Eye (tissue), 1 donor: ENCODE measurements around the gene USP21.

Source experiments
- DNase-seq: peaks from one replicate; pipeline ENCODE4 v3.0.0-alpha.2; 2015

Gene USP21

DNA sequence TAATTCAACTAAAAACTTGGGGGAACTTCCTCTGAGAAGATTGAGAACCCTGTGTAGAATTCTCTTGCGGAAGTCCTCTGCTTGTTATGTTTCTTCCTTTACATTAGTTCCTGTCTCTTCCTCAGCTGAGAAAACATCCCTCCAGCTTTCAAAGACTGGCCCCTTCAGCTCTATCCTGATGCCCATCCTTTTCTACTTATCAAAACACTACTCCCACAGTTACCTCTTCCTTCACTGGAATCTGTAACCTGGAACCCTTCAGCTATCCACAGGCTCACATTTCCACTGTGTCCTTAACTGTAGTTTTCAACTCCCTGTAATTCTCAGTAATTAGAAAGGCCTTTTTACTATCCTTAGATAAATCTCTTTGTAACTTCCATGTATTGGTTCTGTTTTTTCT lies 20.9 kb upstream of the USP21 start:
- no peak for DNase-seq

GRCh38 chr1:161139766-161140165 lies 19.5 kb upstream of the USP21 start:
- DNase-seq, result peak; percentile 65

DNA sequence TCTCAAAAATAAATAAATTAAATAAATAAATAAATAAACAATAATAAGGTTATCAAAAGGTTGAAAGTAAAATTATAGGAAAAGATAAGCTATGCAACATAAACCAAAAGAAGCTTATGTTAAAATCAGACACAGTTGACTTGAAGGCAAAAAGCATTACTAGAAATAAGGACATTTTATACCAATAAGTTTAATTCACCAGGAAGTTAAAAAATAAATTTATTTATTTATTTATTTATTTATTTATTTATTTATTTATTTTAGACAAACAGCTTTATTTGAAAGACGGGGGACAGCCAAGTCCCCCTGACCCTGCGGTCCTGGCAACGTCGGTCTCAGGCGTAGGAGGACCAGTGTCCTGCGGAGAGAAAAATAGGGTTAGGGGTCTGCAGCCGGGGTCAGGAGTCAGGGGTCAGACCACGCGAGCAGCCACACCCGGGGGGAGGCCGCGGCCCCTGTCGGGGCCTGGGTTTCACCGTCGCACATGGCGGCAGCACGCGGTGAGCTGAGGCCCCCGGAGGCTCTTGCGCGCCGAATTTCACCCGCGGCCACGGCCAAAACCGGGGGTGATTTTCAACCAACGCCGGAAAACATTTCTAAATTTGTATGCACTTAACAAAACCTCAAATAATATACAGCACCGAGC lies 18.4 kb upstream of the USP21 start:
- no peak for DNase-seq

DNA sequence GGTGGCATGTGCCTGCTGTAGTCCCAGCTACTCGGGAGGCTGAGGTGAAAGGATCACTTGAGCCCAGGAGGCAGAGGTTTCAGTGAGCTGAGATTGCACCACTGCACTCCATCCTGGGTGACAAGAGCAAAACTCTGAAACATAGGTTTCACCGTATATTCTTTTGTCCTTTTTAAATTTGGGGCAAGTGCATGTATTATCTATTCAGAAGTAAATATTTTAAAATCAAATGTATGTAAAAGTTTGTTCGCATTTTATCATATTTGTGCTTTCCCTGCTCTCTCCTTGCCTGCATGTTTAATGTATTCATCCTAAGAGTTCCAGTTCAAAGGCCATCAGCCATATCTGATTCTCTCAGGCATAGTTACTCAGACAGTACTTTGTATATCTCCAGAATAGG lies 13.5 kb upstream of the USP21 start:
- DNase-seq, result no peak

DNA sequence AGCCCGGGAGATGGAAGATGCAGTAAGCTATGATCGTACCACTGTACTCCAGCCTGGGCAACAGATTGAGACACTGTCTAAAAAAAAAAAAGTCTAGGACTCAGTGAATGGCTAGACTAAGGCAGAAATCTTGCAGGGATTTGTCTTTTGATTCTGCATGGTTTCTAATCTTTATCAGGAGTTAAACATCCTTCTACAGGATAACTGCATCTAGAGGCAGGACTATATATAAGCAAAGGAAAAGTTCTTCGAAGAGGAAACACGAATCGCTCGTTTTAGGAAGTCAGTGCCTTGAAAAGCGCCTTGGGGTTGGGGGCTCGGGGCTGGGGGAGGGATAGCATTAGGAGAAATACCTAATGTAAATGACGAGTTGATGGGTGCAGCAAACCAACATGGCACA lies 6.1 kb upstream of the USP21 start:
- DNase-seq, result peak; percentile 45

DNA sequence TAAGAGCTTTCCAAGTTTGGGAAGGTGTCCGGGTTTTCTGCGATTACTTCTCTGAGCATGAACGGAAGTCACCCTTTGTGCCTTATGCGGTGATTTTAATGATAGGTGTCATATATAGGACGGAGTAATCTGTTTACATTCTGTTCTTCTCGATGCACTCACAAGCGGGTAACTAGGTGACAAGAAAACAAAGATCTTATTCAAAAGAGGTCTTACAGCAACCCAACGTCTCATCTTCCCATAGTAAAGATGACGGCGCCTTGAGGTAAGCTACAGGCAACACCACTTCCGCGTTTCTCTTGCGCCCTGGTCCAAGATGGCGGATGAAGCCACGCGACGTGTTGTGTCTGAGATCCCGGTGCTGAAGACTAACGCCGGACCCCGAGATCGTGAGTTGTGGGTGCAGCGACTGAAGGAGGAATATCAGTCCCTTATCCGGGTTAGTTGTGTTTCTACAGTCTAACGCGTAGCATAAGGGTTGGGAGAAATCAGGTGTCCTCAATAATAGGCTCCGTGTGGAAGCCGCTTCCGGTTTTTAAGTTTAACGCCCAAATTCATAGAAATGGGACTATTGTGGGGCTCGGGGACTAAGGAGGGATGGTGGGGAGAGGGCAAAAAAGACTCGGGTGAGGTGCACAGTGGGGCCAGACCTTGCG lies 5.5 kb upstream of the USP21 start, which contains the start of gene UFC1:
Gene UFC1, plus strand, starts transcription at position 297 of the 656 bp plus-strand sequence. Its CDS starts 20 bp downstream, at position 317.
- peak; percentile 96 for DNase-seq

- DNase-seq, result no peak
These were observed 1.4 kb upstream of the USP21 start for GRCh38 chr1:161157867-161158266.

DNA sequence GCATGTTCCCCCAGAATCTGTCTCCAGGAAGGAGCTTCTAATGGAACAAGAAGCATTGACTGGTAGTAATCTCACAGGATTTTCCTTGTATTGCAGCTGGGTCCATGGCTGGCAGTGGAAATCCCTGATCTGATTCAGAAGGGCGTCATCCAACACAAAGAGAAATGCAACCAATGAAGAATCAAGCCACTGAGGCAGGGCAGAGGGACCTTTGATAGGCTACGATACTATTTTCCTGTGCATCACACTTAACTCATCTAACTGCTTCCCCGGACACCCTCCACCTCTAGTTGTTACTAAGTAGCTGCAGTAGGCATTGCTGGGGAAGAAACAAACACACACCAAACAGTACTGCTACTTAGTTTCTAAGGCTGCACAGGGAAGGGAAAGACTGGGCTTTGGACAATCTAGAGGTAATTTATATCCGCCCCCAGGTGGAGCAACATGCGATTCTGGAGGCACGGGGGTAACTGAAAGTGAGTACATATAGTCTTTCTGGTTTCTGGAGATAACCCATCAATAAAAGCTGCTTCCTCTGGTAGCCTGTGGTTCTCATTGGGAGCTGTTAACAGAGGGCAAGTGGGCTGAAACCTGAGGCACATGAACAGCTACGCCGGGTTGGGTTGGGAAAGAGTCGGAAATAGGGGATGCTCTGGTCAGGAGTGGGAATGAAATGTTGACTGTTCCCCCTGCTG lies 837 bp upstream of the USP21 start:
- no peak for DNase-seq

DNA sequence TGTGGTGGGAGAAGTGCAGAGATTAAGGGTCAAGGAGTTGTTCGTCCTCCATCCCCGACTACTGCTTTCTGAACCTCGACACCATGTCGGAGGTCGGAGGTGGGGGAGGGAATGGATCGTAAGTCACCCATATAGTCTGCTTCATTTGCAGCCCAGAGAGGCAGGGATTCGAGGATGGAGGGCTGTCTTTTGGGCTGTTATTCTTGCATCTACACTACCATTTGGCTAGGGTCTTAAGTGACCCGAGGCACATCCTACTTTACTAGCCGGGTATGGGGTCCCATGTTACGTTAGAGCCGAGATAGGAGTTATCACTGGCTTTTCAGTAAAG lies 578 bp downstream of the USP21 start:
- DNase-seq, result no peak

DNA sequence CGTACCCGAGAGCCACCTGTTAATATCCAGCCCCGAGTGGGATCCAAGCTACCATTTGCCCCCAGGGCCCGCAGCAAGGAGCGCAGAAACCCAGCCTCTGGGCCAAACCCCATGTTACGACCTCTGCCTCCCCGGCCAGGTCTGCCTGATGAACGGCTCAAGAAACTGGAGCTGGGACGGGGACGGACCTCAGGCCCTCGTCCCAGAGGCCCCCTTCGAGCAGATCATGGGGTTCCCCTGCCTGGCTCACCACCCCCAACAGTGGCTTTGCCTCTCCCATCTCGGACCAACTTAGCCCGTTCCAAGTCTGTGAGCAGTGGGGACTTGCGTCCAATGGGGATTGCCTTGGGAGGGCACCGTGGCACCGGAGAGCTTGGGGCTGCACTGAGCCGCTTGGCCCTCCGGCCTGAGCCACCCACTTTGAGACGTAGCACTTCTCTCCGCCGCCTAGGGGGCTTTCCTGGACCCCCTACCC lies 1.4 kb downstream of the USP21 start:
- DNase-seq, result no peak

- DNase-seq, result no peak
These were observed 2.4 kb downstream of the USP21 start for GRCh38 chr1:161161652-161162051.

DNA sequence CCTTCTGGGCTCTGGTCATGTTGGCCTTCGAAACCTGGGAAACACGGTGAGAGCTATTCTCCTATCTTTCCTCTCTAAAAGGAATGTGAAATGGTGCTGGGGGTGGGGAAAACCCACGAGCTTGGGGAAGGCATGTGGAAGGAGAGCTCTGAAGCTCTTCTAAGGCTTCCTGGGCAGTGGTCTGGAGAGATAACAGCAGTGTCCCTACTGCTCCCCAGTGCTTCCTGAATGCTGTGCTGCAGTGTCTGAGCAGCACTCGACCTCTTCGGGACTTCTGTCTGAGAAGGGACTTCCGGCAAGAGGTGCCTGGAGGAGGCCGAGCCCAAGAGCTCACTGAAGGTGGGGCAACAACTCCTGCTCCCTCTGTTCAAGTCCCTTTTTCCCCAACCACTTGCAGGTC lies 2.8 kb downstream of the USP21 start:
- DNase-seq, result no peak

- DNase-seq, result no peak
These were observed 3.5 kb downstream of the USP21 start for GRCh38 chr1:161162806-161163205.

DNA sequence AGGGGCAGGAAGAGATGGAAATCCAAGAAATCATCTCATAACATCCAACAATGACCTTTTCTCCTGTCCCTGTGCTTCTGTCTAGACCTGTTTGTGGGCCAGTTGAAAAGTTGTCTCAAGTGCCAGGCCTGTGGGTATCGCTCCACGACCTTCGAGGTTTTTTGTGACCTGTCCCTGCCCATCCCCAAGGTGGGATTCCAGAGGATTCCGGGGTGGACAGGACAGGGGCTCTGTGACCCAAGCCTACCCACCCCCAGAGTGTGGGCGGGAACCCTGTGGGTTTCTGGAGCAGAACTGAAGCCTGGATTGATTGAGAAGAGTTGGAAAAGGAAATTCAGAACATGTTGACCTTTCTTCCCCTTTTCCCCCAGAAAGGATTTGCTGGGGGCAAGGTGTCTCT lies 4.5 kb downstream of the USP21 start:
- DNase-seq, result no peak

DNA sequence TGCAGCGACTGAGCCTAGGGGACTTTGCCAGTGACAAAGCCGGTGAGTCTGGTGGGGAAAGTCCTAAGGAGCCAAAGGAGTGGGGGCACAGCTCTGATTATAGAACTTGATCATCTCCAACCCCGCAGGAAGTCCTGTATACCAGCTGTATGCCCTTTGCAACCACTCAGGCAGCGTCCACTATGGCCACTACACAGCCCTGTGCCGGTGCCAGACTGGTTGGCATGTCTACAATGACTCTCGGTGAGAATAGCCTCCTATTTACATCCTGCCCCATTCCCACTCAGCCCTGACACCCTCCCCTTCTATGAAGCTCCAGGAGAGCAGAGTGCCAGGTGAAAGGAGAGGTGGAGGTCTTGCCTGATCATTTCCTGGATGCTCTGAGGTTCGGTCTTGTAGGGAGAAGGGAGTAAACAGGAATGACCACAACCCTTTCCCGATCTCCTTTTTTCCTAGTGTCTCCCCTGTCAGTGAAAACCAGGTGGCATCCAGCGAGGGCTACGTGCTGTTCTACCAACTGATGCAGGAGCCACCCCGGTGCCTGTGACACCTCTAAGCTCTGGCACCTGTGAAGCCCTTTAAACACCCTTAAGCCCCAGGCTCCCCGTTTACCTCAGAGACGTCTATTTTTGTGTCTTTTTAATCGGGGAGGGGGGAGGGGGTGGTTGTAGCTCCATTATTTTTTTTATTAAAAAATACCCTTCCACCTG lies 5.8 kb downstream of the USP21 start:
- DNase-seq, result no peak

GRCh38 chr1:161165742-161166668 lies 6.7 kb downstream of the USP21 start, which contains the start of gene PPOX:
Gene PPOX (plus strand): TSS chr1:161166426. CDS start chr1:161166848, 422 bp downstream.
- peak; percentile 98 for DNase-seq

DNA sequence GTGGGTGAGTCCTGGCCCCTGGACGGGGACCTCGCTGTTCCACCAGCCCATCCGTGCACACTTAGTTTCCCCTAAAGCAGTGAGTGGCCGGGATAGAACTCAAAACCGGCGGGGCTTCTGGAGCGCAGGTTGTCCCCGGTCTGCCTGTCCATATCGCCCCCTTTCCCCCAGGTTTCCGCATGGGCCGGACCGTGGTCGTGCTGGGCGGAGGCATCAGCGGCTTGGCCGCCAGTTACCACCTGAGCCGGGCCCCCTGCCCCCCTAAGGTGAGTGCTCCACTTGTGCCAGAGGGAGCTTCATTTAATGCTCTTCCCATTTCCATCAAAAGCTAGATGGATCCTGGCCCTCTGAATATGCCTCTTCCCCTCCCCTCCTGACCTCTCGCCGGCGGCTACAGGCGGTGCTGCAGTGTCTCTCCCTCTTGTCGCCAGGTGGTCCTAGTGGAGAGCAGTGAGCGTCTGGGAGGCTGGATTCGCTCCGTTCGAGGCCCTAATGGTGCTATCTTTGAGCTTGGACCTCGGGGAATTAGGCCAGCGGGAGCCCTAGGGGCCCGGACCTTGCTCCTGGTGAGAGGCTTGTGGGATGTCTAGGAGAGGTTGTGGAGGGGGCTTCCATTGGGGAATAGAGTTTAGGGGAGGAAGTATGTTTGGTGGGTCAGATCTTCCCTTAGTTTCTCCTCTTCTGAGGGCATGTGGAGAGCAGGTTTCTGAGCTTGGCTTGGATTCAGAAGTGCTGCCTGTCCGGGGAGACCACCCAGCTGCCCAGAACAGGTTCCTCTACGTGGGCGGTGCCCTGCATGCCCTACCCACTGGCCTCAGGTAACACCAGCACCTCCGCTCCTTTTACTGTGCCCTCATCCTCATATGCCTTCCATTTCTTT lies 7.6 kb downstream of the USP21 start:
- DNase-seq, result peak; percentile 66

- no peak for DNase-seq
These were observed 9.6 kb downstream of the USP21 start for GRCh38 chr1:161168906-161169305.

DNA sequence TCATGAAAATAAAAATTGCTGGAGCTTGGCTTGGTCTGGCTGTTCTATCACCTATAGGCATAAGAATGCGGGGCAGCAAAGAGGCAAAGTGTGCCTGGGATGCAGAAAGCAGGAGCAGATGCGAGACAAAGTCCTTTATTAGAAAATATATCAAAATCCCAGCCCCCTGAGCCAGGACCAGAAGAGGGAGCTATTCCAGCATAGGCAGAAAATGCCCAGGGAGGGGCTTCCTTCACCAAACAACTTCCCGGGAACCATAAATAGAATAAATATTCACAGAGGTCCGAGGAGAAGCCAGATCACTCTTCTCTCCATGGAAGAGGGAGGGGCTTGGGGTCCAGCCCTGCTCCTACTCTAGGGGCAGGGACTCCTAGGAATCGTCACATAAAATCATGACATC lies 11.9 kb downstream of the USP21 start:
- no peak for DNase-seq

- DNase-seq, result no peak
These were observed 12.4 kb downstream of the USP21 start for GRCh38 chr1:161171696-161172095.

DNA sequence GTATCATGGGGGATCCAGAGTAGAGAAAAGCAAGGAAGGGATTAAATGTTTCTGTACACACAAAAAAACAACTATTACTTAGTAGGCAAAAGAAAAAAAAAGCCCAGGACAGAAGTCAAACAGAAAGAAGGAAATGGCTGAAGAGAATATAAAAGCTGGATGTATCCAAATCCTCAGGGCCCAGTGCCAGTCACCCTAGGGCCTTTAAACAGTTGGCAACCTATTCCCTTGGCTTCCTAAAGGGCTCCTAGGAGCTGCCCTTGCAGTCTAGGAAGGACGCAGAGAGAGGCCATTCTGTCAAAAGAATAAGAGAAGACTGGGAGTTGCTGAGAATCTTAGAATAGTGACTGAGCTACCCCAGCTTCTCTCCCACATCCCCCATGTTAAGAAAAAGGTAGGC lies 13.0 kb downstream of the USP21 start:
- DNase-seq, result no peak
